HEK293 (cell line): ENCODE results near the gene BEND3.

ENCODE experiments used
- CTCF ChIA-PET: fragments of 350-600 bp; formaldehyde crosslinking; extraction: SDS; loops from one replicate; lab custom pipeline; 2021; ENCODE audit warnings: antibody characterized with exemption; lab: Yijun Ruan, JAX
- POLR2A ChIA-PET: fragments of 300-600 bp; formaldehyde crosslinking; extraction: SDS; loops from one replicate; lab custom pipeline; 2020; ENCODE audit warnings: antibody characterized with exemption, inconsistent platforms; lab: Yijun Ruan, JAX
- H3K27ac ChIP-seq: fragments of 200-500 bp; sonication (Bioruptor generic); 2 replicates; pipeline ENCODE4 v1.5.1; 2014; ENCODE audit warnings: low read depth, low read length, control low read depth, inconsistent platforms; ENCODE audit errors: extremely low read depth
- H3K36me3 ChIP-seq, 2 experiments: fragments of 200-500 bp in 1 of 2; sonication (Bioruptor generic) in 1 of 2; 1 replicate in 1 of 2; 2 replicates in 1 of 2; pipeline ENCODE4 v1.5.1; 2014 to 2017; ENCODE audit warnings: inconsistent platforms in 2 of 2, low read length in 2 of 2; ENCODE audit not compliant: control insufficient read depth in 2 of 2, insufficient read depth in 1 of 2
- H3K4me1 ChIP-seq: fragments of 200-500 bp; sonication (Bioruptor generic); 2 replicates; pipeline ENCODE4 v1.5.1; 2014; ENCODE audit warnings: mild to moderate bottlenecking, low read length, inconsistent platforms; ENCODE audit not compliant: control insufficient read depth, insufficient read depth
- H3K4me3 ChIP-seq: 2 replicates; pipeline ENCODE4 v1.5.1; 2011; ENCODE audit warnings: low read depth, mild to moderate bottlenecking, control low read depth, low read length, moderate library complexity
- H3K9me3 ChIP-seq: fragments of 200-500 bp; sonication (Bioruptor generic); 2 replicates; pipeline ENCODE4 v1.5.1; 2014; ENCODE audit warnings: low read depth, low read length, inconsistent platforms; ENCODE audit not compliant: control insufficient read depth, insufficient read depth
- HOXD13 ChIP-seq: sonication (generic); formaldehyde crosslinking; IDR thresholded peaks from 2 replicates; pipeline ENCODE4 v1.8.0; 2022; ENCODE audit warnings: missing genetic modification reagents, borderline replicate concordance
- MZF1 ChIP-seq: fragments of 450-650 bp; formaldehyde crosslinking; IDR thresholded peaks from 2 replicates; pipeline ENCODE4 v1.5.1; 2017; ENCODE audit warnings: missing biosample characterization, missing genetic modification characterization, borderline replicate concordance
- OVOL3 ChIP-seq: fragments of 450-650 bp; formaldehyde crosslinking; IDR thresholded peaks from 2 replicates; pipeline ENCODE4 v1.5.1; 2016; ENCODE audit warnings: missing biosample characterization, missing genetic modification characterization
- YY1 ChIP-seq: fragments of 450-650 bp; formaldehyde crosslinking; IDR thresholded peaks from 2 replicates; pipeline ENCODE4 v1.5.1; 2018; ENCODE audit warnings: missing biosample characterization, missing genetic modification characterization
- ZNF157 ChIP-seq: fragments of 450-650 bp; formaldehyde crosslinking; IDR thresholded peaks from 2 replicates; pipeline ENCODE4 v1.5.1; 2016; ENCODE audit warnings: missing biosample characterization, missing genetic modification characterization
- ZNF175 ChIP-seq: fragments of 450-650 bp; formaldehyde crosslinking; IDR thresholded peaks from 2 replicates; pipeline ENCODE4 v1.5.1; 2016; ENCODE audit warnings: missing biosample characterization, missing genetic modification characterization
- ZNF274 ChIP-seq, 2 experiments: fragments of 200-500 bp in 1 of 2; fragments of 450-650 bp in 1 of 2; sonication (Bioruptor generic) in 1 of 2; formaldehyde crosslinking in 1 of 2; IDR thresholded peaks; 2 replicates each; pipeline versions ENCODE4 v1.5.1 to v1.6.1; 2014 to 2016; ENCODE audit warnings: borderline replicate concordance in 1 of 2, inconsistent platforms in 1 of 2, low read length in 1 of 2, missing biosample characterization in 1 of 2, missing genetic modification characterization in 1 of 2
- ZNF514 ChIP-seq: fragments of 450-650 bp; formaldehyde crosslinking; IDR thresholded peaks from 2 replicates; pipeline ENCODE4 v1.5.1; 2016; ENCODE audit warnings: missing biosample characterization, missing genetic modification characterization
- ZNF560 ChIP-seq: fragments of 450-650 bp; formaldehyde crosslinking; IDR thresholded peaks from 2 replicates; pipeline ENCODE4 v1.5.1; 2017; ENCODE audit warnings: missing biosample characterization, missing genetic modification characterization, borderline replicate concordance
- TF ChIP-seq, protein P1 (sequence below): fragments of 450-650 bp; formaldehyde crosslinking; IDR thresholded peaks from 2 replicates; pipeline ENCODE4 v1.5.1; 2017; ENCODE audit warnings: missing biosample characterization, mild to moderate bottlenecking, missing genetic modification characterization, moderate library complexity
- TF ChIP-seq, protein P2 (sequence below): fragments of 450-650 bp; formaldehyde crosslinking; IDR thresholded peaks from 2 replicates; pipeline ENCODE4 v1.5.1; 2016; ENCODE audit warnings: missing biosample characterization, missing genetic modification characterization, low read depth
- TF ChIP-seq, protein P3 (sequence below): fragments of 450-650 bp; formaldehyde crosslinking; IDR thresholded peaks from 2 replicates; pipeline ENCODE4 v1.5.1; 2016; ENCODE audit warnings: missing biosample characterization, missing genetic modification characterization
- TF ChIP-seq, protein P4 (sequence below): fragments of 450-650 bp; formaldehyde crosslinking; IDR thresholded peaks from 2 replicates; pipeline ENCODE4 v1.5.1; 2016; ENCODE audit warnings: missing biosample characterization, missing genetic modification characterization
- TF ChIP-seq, protein P5 (sequence below): fragments of 450-650 bp; formaldehyde crosslinking; IDR thresholded peaks from 2 replicates; pipeline ENCODE4 v1.5.1; 2017; ENCODE audit warnings: missing biosample characterization, missing genetic modification characterization
- TF ChIP-seq, protein P6 (sequence below): fragments of 450-650 bp; IDR thresholded peaks from 2 replicates; pipeline ENCODE4 v1.5.1; 2018; ENCODE audit warnings: missing biosample characterization, missing genetic modification characterization
- TF ChIP-seq, protein P7 (sequence below): fragments of 450-650 bp; formaldehyde crosslinking; IDR thresholded peaks from 2 replicates; pipeline ENCODE4 v1.5.1; 2016; ENCODE audit warnings: missing biosample characterization, missing genetic modification characterization

BEND3 gene

DNA sequence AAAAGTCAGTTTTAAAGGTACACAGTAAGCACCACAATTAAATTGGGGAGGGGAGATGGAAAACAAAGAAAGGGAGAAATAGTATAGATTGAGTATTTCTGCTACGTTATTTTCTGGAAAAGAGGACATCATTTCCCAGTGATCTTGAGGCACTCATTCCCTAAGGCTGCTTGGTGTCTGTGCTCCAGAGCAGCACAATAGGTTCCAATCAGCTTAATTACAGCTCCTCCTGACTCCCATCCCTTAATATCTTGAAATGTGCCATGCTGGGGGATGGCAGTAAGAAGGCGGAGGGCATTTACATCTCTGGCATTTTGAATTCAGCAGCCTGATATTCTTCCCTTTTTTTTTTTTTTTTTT is 39.5 kb upstream of the BEND3 start:
- ChIA-PET POLR2A (interaction anchor here (0.7 kb wide), 2 partner anchors 19 to 21 kb away, joined by 4 read pairs; no protein-coding TSS in a partner anchor), CTCF (interaction anchor here (0.6 to 0.7 kb wide), 3 partner anchors 30 to 687 kb away, joined by 4 read pairs; no protein-coding TSS in a partner anchor)
- Histone ChIP-seq H3K9me3 (no peaks in the 10 kb centered on the region), H3K4me3 (no peak overlapping the region), H3K36me3 (no peaks in the 10 kb centered on the region), H3K27ac (no peak overlapping the region), H3K4me1 (peaks cover 22% of the 10 kb centered on the region)
- TF ChIP-seq, protein P1, sequence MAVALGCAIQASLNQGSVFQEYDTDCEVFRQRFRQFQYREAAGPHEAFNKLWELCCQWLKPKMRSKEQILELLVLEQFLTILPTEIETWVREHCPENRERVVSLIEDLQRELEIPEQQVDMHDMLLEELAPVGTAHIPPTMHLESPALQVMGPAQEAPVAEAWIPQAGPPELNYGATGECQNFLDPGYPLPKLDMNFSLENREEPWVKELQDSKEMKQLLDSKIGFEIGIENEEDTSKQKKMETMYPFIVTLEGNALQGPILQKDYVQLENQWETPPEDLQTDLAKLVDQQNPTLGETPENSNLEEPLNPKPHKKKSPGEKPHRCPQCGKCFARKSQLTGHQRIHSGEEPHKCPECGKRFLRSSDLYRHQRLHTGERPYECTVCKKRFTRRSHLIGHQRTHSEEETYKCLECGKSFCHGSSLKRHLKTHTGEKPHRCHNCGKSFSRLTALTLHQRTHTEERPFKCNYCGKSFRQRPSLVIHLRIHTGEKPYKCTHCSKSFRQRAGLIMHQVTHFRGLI (tag by site-specific recombination): no peak
- TF ChIP-seq, protein P2, sequence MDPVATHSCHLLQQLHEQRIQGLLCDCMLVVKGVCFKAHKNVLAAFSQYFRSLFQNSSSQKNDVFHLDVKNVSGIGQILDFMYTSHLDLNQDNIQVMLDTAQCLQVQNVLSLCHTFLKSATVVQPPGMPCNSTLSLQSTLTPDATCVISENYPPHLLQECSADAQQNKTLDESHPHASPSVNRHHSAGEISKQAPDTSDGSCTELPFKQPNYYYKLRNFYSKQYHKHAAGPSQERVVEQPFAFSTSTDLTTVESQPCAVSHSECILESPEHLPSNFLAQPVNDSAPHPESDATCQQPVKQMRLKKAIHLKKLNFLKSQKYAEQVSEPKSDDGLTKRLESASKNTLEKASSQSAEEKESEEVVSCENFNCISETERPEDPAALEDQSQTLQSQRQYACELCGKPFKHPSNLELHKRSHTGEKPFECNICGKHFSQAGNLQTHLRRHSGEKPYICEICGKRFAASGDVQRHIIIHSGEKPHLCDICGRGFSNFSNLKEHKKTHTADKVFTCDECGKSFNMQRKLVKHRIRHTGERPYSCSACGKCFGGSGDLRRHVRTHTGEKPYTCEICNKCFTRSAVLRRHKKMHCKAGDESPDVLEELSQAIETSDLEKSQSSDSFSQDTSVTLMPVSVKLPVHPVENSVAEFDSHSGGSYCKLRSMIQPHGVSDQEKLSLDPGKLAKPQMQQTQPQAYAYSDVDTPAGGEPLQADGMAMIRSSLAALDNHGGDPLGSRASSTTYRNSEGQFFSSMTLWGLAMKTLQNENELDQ (tag by site-specific recombination): no peak

DNA sequence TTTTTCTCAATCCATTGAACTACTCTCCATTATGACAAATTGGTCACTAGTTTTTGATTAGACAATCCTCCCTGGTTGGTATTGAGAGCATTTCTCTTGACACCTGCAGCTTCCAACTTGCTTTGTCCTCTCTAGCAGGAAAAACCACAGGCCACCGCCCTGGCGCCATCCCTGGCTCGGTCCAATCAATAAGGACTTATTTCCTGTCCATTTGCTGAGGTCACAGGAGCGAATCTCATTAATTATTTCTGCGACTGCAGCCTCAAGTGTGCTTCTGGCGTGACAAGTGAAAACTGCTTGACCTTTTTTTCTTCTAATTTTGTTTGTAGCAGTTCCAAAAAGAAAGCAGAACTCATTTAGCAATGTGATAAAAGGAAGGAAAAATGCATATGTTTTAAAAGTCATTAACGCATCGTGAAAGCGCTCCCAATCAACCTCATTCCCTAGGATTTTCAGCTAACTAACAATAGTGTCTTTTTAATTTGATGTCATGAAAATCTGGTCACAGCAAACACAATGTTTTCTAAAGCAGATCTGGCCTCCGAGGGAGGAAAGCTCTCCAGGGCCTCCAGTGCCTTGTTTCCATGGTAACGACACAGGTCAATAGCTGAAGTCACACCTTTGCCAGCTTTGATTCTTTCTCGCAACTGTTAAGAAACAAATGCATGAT is 39.0 kb upstream of the BEND3 start:
- Histone ChIP-seq H3K36me3 (no peaks in the 10 kb centered on the region), H3K4me1 (peaks cover 22% of the 10 kb centered on the region), H3K4me3 (no peak overlapping the region), H3K9me3 (no peaks in the 10 kb centered on the region), H3K27ac (no peak overlapping the region)
- CTCF ChIA-PET: interaction anchor here (0.6 to 0.7 kb wide), 4 partner anchors 31 to 687 kb away, joined by 4 to 6 read pairs (median 4); no protein-coding TSS in a partner anchor
- no peak for TF ChIP-seq YY1 (tag by site-specific recombination)
- TF ChIP-seq, protein P3, sequence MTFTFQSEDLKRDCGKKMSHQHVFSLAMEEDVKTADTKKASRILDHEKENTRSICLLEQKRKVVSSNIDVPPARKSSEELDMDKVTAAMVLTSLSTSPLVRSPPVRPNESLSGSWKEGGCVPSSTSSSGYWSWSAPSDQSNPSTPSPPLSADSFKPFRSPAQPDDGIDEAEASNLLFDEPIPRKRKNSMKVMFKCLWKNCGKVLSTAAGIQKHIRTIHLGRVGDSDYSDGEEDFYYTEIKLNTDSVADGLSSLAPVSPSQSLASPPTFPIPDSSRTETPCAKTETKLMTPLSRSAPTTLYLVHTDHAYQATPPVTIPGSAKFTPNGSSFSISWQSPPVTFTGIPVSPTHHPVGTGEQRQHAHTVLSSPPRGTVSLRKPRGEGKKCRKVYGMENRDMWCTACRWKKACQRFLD (tag by site-specific recombination): no peak
- no peak for TF ChIP-seq ZNF514 (tag by site-specific recombination)
- TF ChIP-seq MZF1 (tag by site-specific recombination): no peak
- TF ChIP-seq ZNF157 (tag by site-specific recombination): no peak
- no peak for TF ChIP-seq ZNF274 (IDR thresholded peaks at IDR 0.05; ENCODE audit: low read length)
- TF ChIP-seq ZNF274 (tag by site-specific recombination; IDR thresholded peaks at IDR 0.05; ENCODE audit: borderline replicate concordance): no peak
- TF ChIP-seq, protein P4, sequence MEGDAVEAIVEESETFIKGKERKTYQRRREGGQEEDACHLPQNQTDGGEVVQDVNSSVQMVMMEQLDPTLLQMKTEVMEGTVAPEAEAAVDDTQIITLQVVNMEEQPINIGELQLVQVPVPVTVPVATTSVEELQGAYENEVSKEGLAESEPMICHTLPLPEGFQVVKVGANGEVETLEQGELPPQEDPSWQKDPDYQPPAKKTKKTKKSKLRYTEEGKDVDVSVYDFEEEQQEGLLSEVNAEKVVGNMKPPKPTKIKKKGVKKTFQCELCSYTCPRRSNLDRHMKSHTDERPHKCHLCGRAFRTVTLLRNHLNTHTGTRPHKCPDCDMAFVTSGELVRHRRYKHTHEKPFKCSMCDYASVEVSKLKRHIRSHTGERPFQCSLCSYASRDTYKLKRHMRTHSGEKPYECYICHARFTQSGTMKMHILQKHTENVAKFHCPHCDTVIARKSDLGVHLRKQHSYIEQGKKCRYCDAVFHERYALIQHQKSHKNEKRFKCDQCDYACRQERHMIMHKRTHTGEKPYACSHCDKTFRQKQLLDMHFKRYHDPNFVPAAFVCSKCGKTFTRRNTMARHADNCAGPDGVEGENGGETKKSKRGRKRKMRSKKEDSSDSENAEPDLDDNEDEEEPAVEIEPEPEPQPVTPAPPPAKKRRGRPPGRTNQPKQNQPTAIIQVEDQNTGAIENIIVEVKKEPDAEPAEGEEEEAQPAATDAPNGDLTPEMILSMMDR (tag by site-specific recombination): no peak
- TF ChIP-seq ZNF175 (tag by site-specific recombination): no peak
- TF ChIP-seq, protein P5, sequence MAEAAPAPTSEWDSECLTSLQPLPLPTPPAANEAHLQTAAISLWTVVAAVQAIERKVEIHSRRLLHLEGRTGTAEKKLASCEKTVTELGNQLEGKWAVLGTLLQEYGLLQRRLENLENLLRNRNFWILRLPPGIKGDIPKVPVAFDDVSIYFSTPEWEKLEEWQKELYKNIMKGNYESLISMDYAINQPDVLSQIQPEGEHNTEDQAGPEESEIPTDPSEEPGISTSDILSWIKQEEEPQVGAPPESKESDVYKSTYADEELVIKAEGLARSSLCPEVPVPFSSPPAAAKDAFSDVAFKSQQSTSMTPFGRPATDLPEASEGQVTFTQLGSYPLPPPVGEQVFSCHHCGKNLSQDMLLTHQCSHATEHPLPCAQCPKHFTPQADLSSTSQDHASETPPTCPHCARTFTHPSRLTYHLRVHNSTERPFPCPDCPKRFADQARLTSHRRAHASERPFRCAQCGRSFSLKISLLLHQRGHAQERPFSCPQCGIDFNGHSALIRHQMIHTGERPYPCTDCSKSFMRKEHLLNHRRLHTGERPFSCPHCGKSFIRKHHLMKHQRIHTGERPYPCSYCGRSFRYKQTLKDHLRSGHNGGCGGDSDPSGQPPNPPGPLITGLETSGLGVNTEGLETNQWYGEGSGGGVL (tag by site-specific recombination): no peak
- no peak for TF ChIP-seq HOXD13
- TF ChIP-seq ZNF560 (tag by site-specific recombination): no peak
- TF ChIP-seq, protein P6, sequence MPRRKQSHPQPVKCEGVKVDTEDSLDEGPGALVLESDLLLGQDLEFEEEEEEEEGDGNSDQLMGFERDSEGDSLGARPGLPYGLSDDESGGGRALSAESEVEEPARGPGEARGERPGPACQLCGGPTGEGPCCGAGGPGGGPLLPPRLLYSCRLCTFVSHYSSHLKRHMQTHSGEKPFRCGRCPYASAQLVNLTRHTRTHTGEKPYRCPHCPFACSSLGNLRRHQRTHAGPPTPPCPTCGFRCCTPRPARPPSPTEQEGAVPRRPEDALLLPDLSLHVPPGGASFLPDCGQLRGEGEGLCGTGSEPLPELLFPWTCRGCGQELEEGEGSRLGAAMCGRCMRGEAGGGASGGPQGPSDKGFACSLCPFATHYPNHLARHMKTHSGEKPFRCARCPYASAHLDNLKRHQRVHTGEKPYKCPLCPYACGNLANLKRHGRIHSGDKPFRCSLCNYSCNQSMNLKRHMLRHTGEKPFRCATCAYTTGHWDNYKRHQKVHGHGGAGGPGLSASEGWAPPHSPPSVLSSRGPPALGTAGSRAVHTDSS (tag by site-specific recombination): no peak
- TF ChIP-seq OVOL3: no peak
- TF ChIP-seq, protein P7, sequence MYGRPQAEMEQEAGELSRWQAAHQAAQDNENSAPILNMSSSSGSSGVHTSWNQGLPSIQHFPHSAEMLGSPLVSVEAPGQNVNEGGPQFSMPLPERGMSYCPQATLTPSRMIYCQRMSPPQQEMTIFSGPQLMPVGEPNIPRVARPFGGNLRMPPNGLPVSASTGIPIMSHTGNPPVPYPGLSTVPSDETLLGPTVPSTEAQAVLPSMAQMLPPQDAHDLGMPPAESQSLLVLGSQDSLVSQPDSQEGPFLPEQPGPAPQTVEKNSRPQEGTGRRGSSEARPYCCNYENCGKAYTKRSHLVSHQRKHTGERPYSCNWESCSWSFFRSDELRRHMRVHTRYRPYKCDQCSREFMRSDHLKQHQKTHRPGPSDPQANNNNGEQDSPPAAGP: no peak
- POLR2A ChIA-PET: interaction anchor here (0.7 kb wide), 2 partner anchors 18 to 22 kb away, joined by 4 read pairs; no protein-coding TSS in a partner anchor
